T-helper 22 cell (primary cell): Measurements from ENCODE around the gene DMRTB1.
"Not testable (repeated sequence)": the region's sequence is repeated elsewhere in the genome, so short reads cannot be mapped to it uniquely, and the experiment has no call there.

Experiments used
- DNase-seq: peaks from one replicate; pipeline ENCODE4 v3.0.0-alpha.2; 2020; ENCODE audit warnings: low read depth

The DMRTB1 gene

DNA sequence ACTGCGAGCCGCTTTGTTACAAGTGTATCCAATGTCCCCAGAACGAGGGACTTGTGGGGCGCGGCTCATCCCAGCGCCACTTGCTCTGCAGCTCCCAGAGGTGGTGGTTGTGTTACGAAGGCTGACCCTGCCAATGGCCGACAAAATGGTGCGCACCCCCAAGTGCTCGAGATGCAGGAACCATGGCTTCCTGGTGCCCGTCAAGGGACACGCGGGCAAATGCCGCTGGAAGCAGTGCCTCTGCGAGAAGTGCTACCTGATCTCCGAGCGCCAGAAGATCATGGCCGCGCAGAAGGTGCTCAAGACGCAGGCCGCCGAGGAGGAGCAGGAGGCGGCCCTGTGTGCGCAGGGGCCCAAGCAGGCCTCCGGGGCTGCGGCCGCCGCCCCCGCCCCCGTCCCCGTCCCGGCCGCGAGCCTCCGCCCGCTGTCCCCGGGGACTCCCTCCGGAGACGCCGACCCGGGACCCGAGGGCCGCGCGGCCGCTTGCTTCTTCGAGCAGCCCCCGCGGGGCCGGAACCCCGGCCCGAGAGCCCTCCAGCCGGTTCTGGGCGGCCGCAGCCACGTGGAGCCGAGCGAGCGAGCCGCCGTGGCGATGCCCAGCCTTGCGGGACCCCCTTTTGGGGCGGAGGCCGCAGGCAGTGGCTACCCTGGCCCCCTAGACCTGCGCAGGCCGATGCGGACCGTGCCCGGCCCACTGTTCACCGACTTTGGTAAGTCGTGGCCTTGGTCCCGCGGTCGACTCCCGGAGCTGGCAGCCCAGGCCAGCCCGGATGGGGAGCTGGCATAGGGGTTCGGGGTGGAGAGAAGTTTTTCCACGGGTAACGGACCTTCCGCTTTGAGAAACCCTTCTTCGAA, at the start of gene DMRTB1:
DMRTB1 (plus strand) TSS at position 79 of the 855 bp plus-strand sequence; CDS start at position 134, 55 bp downstream.
- no peak for DNase-seq

- DNase-seq = no peak
Measured at GRCh38 chr1:53409695-53410094, 49.5 kb upstream of the DMRTB1 start.

GRCh38 chr1:53410100-53410541, 49.1 kb upstream of the DMRTB1 start:
- peak; percentile 13 for DNase-seq

- no peak for DNase-seq
Measured at GRCh38 chr1:53410701-53411100, 48.5 kb upstream of the DMRTB1 start.

DNA sequence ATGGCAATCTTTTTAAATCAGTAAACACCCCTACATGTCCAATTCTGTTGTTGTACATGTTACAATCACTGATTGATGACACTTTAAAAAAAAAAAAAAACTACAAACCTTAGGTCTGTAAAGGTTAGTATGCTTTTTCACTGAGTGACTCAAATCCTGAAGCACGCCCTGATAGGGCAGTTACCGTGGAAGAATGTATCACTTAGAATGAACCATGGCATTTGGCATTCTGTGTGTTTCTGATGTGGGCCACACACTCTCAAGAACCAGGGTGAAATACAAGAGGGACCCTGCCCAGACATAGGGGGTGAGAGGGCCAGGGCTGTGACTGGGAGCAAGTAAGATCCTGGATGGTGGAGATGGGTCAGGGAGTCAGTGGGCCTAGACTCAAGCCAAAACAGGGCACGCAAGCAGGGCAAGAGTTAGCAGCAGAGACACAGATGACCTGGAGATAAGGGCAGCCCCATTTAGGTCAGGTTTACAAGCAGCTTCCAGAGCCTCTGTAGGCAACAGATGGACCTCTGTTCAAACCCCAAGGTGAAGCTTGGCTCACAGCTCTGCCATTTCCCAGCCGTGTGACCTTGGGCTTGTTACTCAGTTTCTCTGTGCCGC, 47.6 kb upstream of the DMRTB1 start:
- DNase-seq = no peak

DNA sequence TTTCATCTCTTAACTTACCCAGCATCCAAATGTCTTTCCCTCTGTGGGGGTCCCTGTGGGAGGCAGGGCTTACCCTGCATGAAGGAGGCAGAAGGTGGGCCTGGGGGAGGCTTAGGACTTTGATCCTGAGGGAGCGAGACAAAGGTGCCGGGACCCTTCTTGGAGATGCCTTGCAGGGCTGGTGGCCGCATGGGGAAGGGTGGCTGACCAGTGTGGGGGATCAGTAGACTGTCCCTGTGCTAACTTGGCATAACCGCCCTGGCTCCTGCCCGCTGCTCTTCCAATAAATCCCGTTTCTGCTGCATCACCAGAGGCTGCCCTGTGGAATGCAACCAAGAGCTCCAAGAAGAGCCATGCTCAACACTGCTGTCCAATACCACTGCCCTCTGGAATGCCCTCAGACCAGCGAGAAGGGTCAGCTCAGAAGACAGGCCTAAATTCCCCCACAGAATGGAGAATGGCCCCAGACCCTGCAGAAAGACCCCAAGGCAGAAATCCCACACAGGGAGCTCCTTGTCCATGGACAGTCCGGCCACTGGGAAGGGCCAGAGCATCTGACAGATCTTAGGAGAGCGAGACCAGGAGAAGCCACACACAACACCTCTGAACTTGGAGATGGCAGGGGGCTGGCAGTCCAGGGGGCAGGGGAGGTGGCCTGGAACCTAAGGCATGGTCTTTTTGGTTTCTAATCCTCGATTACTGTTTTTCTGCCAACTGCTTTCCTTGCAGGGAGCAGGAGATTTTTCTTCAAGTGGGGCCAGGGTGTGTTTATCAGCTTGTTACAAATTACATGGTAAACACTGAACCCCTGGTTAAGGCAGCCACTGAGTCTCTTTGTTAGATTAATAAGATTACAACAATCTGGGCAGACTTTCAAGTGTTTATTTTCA, 46.7 kb upstream of the DMRTB1 start:
- DNase-seq = no peak

- DNase-seq = peak; percentile 52
Measured at GRCh38 chr1:53413175-53414001, 45.8 kb upstream of the DMRTB1 start.

- no peak for DNase-seq
Measured at GRCh38 chr1:53414632-53415031, 44.6 kb upstream of the DMRTB1 start.

DNA sequence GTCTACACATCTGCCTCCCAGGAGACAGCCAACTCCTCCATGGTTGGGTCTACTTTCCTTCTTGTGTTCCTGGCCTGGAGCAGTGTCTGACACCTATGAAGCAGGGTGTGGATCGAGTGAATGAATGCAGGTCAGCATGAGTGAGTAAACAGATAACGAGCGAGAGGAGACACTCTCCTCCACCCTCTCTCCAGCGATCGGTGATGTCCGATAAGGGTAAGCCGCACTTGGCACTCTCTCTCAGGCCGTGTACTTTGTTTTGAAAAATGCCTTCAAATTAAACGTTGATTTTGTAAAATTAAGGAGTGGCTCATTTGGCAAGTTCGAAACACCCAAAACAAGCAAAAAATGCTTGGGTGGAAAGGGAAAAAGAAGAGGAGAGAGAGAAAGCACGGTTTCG, 43.8 kb upstream of the DMRTB1 start:
- no peak for DNase-seq

- no peak for DNase-seq
Measured at GRCh38 chr1:53416269-53416813, 42.9 kb upstream of the DMRTB1 start.

DNA sequence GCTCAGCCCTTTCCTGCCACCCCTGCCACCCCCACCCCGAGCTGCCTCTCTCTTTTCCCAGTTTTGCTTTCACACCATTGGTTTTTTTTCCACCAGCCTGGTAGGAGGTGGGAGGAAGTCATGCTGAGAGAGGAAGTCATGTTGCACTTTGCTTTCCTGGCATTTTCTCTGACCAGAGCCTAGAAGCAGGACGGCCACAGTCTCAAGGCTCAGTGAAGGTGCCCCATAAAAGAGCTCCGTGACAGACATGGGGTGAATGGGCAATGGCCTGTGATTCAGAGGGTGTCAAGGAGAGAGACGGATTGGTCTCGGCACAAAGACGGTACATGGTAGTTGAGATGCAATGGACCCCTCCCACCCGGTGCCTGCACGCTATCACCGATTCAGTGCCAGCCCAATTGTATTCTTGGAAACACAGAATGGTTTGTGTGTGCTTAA, 42.1 kb upstream of the DMRTB1 start:
- DNase-seq = no peak

DNA sequence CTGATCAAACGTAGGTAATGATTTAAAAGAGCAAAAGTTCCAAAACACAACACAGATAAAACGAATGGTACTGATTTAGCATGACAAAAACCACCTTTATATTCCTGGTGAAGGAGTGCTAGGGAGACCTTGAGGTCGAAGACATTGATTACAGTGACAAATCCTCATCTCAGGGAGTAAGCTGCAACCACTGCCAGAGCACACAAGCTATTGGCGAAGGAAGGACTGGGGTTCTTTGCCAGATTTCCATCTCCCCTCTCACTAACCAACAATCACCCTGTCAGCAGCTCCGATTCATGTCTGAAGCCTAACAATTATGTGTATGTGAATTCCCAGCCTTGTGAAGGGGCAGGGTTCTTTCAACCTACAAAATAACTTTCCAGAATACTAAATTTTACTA, 40.2 kb upstream of the DMRTB1 start:
- no peak for DNase-seq

GRCh38 chr1:53420341-53420740, 38.9 kb upstream of the DMRTB1 start:
- no peak for DNase-seq

DNA sequence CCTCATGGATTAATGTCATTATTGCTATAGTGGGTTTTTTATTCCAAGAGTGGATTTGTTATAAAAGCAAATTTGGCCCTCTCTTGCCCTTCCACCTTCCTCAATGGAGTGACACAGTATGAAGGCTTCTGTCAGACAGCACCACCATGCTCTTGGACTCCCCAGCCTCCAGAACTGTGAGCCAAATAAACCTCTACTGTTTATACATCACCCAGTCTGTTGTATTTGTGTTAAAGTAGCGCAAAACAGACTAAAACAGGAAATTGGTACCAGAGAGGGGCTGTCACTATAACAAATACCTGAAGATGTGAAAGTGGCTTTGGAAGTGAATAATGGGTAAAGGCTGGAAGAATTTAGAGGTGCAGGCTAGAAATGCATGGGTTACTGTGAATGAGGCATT, 38.0 kb upstream of the DMRTB1 start:
- no peak for DNase-seq

DNA sequence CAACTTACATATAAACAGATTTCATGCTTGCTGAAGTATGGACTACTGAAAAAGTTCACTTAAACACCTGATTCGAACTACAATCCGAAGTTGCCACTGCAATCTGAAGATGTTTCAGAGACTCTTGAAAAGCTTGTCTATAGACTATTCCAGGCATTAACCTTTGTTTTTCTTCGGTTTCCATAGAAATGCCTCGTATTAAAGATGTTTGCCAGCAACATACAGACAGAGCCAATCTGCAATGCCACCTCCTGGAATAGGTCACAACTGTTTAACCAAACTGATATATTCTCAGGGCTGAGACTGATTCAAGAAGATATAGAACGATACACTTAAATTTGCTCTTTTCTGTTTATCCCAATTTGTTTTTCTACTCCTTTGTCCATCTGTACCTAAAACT, 28.9 kb upstream of the DMRTB1 start:
- DNase-seq = no peak

- DNase-seq = no peak
Measured at GRCh38 chr1:53430779-53431178, 28.4 kb upstream of the DMRTB1 start.

DNA sequence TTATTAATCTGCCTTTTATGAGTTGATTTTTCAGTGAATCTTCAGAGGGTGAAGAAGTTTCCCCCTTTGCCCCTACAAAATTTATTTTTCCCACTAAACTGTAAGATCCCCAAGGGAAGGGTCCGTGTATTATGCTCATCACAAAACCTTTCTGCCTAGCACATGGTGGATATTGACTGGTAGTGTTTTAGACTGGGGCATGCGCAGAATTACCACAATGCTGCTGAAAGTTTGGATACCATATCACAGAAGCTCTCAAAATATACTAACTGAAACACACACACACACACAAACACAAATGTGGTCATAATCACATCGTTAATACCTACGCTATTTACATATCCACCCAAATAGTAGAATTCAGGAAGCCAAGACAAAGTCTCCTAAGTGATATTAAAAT, 28.0 kb upstream of the DMRTB1 start:
- no peak for DNase-seq

GRCh38 chr1:53431805-53432565, 27.2 kb upstream of the DMRTB1 start:
- no peak for DNase-seq

GRCh38 chr1:53432611-53433010, 26.6 kb upstream of the DMRTB1 start:
- DNase-seq = no peak

DNA sequence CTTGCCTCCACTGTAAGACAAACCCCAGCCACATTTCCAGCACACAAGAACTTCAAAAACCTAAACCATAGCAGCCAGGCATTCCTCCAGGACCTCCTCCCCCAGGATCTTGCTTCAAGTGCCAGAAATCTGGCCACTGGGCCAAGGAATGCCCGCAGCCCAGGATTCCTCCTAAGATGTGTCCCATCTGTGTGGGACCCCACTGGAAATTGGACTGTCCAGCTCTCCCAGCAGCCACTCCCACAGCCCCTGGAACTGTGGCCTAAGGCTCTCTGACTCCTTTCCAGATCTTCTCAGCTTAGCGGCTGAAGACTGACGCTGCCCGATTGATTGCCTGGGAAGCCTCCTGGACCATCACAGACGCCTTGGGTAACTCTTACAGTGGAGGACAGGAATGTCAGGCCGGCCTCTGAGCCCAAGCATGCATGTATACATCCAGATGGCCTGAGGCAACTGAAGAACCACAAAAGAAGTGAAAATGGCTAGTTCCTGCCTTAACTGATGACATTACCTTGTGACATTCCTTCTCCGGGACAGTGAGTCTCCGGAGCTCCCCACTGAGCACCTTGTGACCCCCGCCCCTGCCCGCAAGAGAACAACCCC, 24.7 kb upstream of the DMRTB1 start:
- not testable (repeated sequence) for DNase-seq
